Measurements from ENCODE around the gene SIRT3.

SIRT3 gene

GRCh38 chr11:271319-271715, 35.2 kb upstream of the SIRT3 start:
- DNase-seq (ENCODE audit: low read depth), result no peak
- no peak overlapping the region for H3K4me3 ChIP-seq (ENCODE audit: low read depth, low read length)
- TF ChIP-seq CTCF (IDR thresholded peaks at IDR 0.05; ENCODE audit: low read depth, low read length) (no peak), POLR2A (IDR thresholded peaks at IDR 0.05; ENCODE audit: extremely low read depth, insufficient read length) (no peak), MAX (IDR thresholded peaks at IDR 0.05; ENCODE audit: low read depth, low read length) (no peak), MYC (IDR thresholded peaks at IDR 0.05; ENCODE audit: low read depth, low read length) (no peak)

GRCh38 chr11:270451-271318, 34.5 kb upstream of the SIRT3 start:
- TF ChIP-seq POLR2A (IDR thresholded peaks at IDR 0.05; ENCODE audit: extremely low read depth, insufficient read length) (no peak), MAX (IDR thresholded peaks at IDR 0.05; ENCODE audit: low read depth, low read length) (no peak), MYC (IDR thresholded peaks at IDR 0.05; ENCODE audit: low read depth, low read length) (no peak)
- H3K4me3 ChIP-seq (ENCODE audit: low read depth, low read length), result no peak overlapping the region
- no peak for DNase-seq (ENCODE audit: low read depth)

- TF ChIP-seq CTCF (IDR thresholded peaks at IDR 0.05; ENCODE audit: low read depth, low read length), result no peak
- TF ChIP-seq POLR2A (IDR thresholded peaks at IDR 0.05; ENCODE audit: extremely low read depth, insufficient read length), result peak; percentile 40
- peak; percentile 3; the same call in 1 of the 2 replicates for TF ChIP-seq MYC (IDR thresholded peaks at IDR 0.05; ENCODE audit: low read depth, low read length)
- TF ChIP-seq MAX (IDR thresholded peaks at IDR 0.05; ENCODE audit: low read depth, low read length), result peak; percentile 45; the same call in 1 of the 2 replicates
- H3K4me3 ChIP-seq (ENCODE audit: low read depth, low read length), result peak overlapping the region; percentile 76
- DNase-seq (ENCODE audit: low read depth), result peak; percentile 94
Measured at GRCh38 chr11:269146-269890, 33.2 kb upstream of the SIRT3 start.

- TF ChIP-seq POLR2A (IDR thresholded peaks at IDR 0.05; ENCODE audit: extremely low read depth, insufficient read length) (peak; percentile 18), MYC (IDR thresholded peaks at IDR 0.05; ENCODE audit: low read depth, low read length) (peak; percentile 69), MAX (IDR thresholded peaks at IDR 0.05; ENCODE audit: low read depth, low read length) (peak; percentile 67; the same call in 1 of the 2 replicates)
- H3K4me3 ChIP-seq (ENCODE audit: low read depth, low read length), result peak overlapping the region; percentile 76
- DNase-seq (ENCODE audit: low read depth), result peak; percentile 92
Measured at GRCh38 chr11:268716-269145, 32.6 kb upstream of the SIRT3 start.

- H3K4me3 ChIP-seq (ENCODE audit: low read depth, low read length), result peak overlapping the region; percentile 76
- peak; percentile 77 for DNase-seq (ENCODE audit: low read depth)
- TF ChIP-seq POLR2A (IDR thresholded peaks at IDR 0.05; ENCODE audit: extremely low read depth, insufficient read length), result peak; percentile 55
- no peak for TF ChIP-seq MYC (IDR thresholded peaks at IDR 0.05; ENCODE audit: low read depth, low read length)
- 0 out of 2 replicates have a peak, but pooled peaks have one; percentile 48 for TF ChIP-seq MAX (IDR thresholded peaks at IDR 0.05; ENCODE audit: low read depth, low read length)
- no peak for TF ChIP-seq CTCF (IDR thresholded peaks at IDR 0.05; ENCODE audit: low read depth, low read length)
Measured at GRCh38 chr11:267491-267994, 31.4 kb upstream of the SIRT3 start.

- H3K4me3 ChIP-seq (ENCODE audit: low read depth, low read length), result no peak overlapping the region
- TF ChIP-seq MAX (IDR thresholded peaks at IDR 0.05; ENCODE audit: low read depth, low read length) (no peak), POLR2A (IDR thresholded peaks at IDR 0.05; ENCODE audit: extremely low read depth, insufficient read length) (no peak), MYC (IDR thresholded peaks at IDR 0.05; ENCODE audit: low read depth, low read length) (no peak), CTCF (IDR thresholded peaks at IDR 0.05; ENCODE audit: low read depth, low read length) (no peak)
- DNase-seq (ENCODE audit: low read depth), result peak; percentile 54
Measured at GRCh38 chr11:266676-267439, 30.7 kb upstream of the SIRT3 start.

Measured in NB4 (cell line).